Activated naive CD4-positive, alpha-beta T cell treated with anti-CD3 and anti-CD28 coated beads, Interleukin-2, amount 50 U/mL, for 16 hours (primary cell): Measurements from ENCODE around the gene E2F3.

Experiments
- DNase-seq: peaks from one replicate; pipeline ENCODE4 v3.0.0-alpha.2; 2020

E2F3 gene

GRCh38 chr6:20538131-20538662, 136.5 kb downstream of the E2F3 start:
- DNase-seq = no peak

- DNase-seq = no peak
Measured at GRCh38 chr6:20538907-20539306, 137.2 kb downstream of the E2F3 start.

- DNase-seq = no peak
Measured at GRCh38 chr6:20539387-20539786, 137.7 kb downstream of the E2F3 start.

GRCh38 chr6:20540683-20541082, 139.0 kb downstream of the E2F3 start:
- DNase-seq = no peak

GRCh38 chr6:20541382-20541781, 139.7 kb downstream of the E2F3 start:
- no peak for DNase-seq

GRCh38 chr6:20542927-20543602, 141.4 kb downstream of the E2F3 start:
- DNase-seq = no peak
